HepG2 (cell line): Measurements from ENCODE around the gene UST. TPM values are rescaled to one million over a fixed set of nuclear protein-coding genes. Genes with fewer than 3 reads are reported as not detected.

ENCODE experiments used
- FOXP1 ChIP-seq, 2 experiments: fragments of 450-650 bp in 1 of 2; IDR thresholded peaks; 2 replicates each; pipeline ENCODE4 v1.6.1; 2017 to 2018; ENCODE audit warnings: antibody characterized with exemption in 1 of 2
- GFI1 ChIP-seq: sonication (generic); formaldehyde crosslinking; IDR thresholded peaks from 2 replicates; pipeline ENCODE4 v1.5.0; 2020; ENCODE audit warnings: missing genetic modification reagents, mild to moderate bottlenecking, borderline replicate concordance
- JUND ChIP-seq: sonication (generic); formaldehyde crosslinking; IDR thresholded peaks from 2 replicates; pipeline ENCODE4 v1.8.0; 2022; ENCODE audit warnings: mild to moderate bottlenecking, missing genetic modification reagents
- KDM5B ChIP-seq: sonication (generic); formaldehyde crosslinking; IDR thresholded peaks from 2 replicates; pipeline ENCODE4 v1.4.0; 2020; ENCODE audit warnings: missing genetic modification reagents, mild to moderate bottlenecking, borderline replicate concordance
- MED8 ChIP-seq: sonication (generic); formaldehyde crosslinking; IDR thresholded peaks from 2 replicates; pipeline ENCODE4 v1.8.1; 2023; ENCODE audit warnings: mild to moderate bottlenecking, missing genetic modification reagents; ENCODE audit not compliant: insufficient replicate concordance
- MEIS2 ChIP-seq: sonication (generic); formaldehyde crosslinking; IDR thresholded peaks from 2 replicates; pipeline ENCODE4 v1.9.0; 2021; ENCODE audit warnings: mild to moderate bottlenecking, missing genetic modification reagents
- NR2C2 ChIP-seq: sonication (generic); formaldehyde crosslinking; IDR thresholded peaks from 2 replicates; pipeline ENCODE4 v1.4.0; 2020; ENCODE audit warnings: missing genetic modification reagents, mild to moderate bottlenecking, moderate library complexity, borderline replicate concordance
- PHF21A ChIP-seq: sonication (generic); formaldehyde crosslinking; IDR thresholded peaks from 2 replicates; pipeline ENCODE4 v1.5.0; 2020; ENCODE audit warnings: mild to moderate bottlenecking, missing genetic modification reagents
- PRDM10 ChIP-seq: sonication (generic); formaldehyde crosslinking; IDR thresholded peaks from 2 replicates; pipeline ENCODE4 v1.4.0; 2020; ENCODE audit warnings: low read depth, missing genetic modification reagents
- SAFB2 ChIP-seq: sonication (generic); formaldehyde crosslinking; IDR thresholded peaks from 2 replicates; pipeline ENCODE4 v1.5.1; 2020; ENCODE audit warnings: missing genetic modification reagents, low read depth, mild to moderate bottlenecking, borderline replicate concordance
- SMYD3 ChIP-seq: sonication (generic); formaldehyde crosslinking; IDR thresholded peaks from 2 replicates; pipeline ENCODE4 v1.8.1; 2023; ENCODE audit warnings: mild to moderate bottlenecking, missing genetic modification reagents
- SOX5 ChIP-seq: IDR thresholded peaks from 2 replicates; pipeline ENCODE4 v1.6.1; 2016; ENCODE audit warnings: borderline replicate concordance
- XBP1 ChIP-seq: sonication (generic); formaldehyde crosslinking; IDR thresholded peaks from 2 replicates; pipeline ENCODE4 v1.5.0; 2020; ENCODE audit warnings: missing genetic modification reagents
- ZFP36L1 ChIP-seq: sonication (generic); formaldehyde crosslinking; IDR thresholded peaks from 2 replicates; pipeline ENCODE4 v1.8.0; 2022; ENCODE audit warnings: mild to moderate bottlenecking, missing genetic modification reagents, moderate library complexity
- ZNF256 ChIP-seq: sonication (generic); formaldehyde crosslinking; conservative IDR thresholded peaks from 2 replicates; pipeline ENCODE4 v1.4.0; 2020; ENCODE audit warnings: missing genetic modification reagents
- ZNF484 ChIP-seq: sonication (generic); formaldehyde crosslinking; IDR thresholded peaks from 2 replicates; pipeline ENCODE4 v1.5.1; 2020; ENCODE audit warnings: mild to moderate bottlenecking, low read depth, missing genetic modification reagents, borderline replicate concordance
- ZNF550 ChIP-seq: sonication (generic); formaldehyde crosslinking; IDR thresholded peaks from 2 replicates; pipeline ENCODE4 v1.4.0; 2020; ENCODE audit warnings: mild to moderate bottlenecking, missing genetic modification reagents, borderline replicate concordance
- ZNF569 ChIP-seq: sonication (generic); formaldehyde crosslinking; IDR thresholded peaks from 2 replicates; pipeline ENCODE4 v1.5.0; 2020; ENCODE audit warnings: mild to moderate bottlenecking, missing genetic modification reagents, moderate library complexity, borderline replicate concordance
- ZNF670 ChIP-seq: sonication (generic); formaldehyde crosslinking; IDR thresholded peaks from 2 replicates; pipeline ENCODE4 v1.8.0; 2022; ENCODE audit warnings: mild to moderate bottlenecking, missing genetic modification reagents, borderline replicate concordance
- ZNF709 ChIP-seq: sonication (generic); formaldehyde crosslinking; IDR thresholded peaks from 2 replicates; pipeline ENCODE4 v1.5.0; 2020; ENCODE audit warnings: mild to moderate bottlenecking, missing genetic modification reagents
- ZNF777 ChIP-seq: sonication (generic); formaldehyde crosslinking; IDR thresholded peaks from 2 replicates; pipeline ENCODE4 v1.4.0; 2020; ENCODE audit warnings: missing genetic modification reagents
- polyA plus RNA-seq, 8 experiments: library from polyadenylated mRNA; depleted of rRNA in 3 of 8; stranded (reverse) in 7 of 8; unstranded in 1 of 8; fragments of >200 nt; fragmentation: Illumina TruSeq in 4 of 8; extraction: Trizol in 4 of 8; gene quantifications; 2 replicates each; pipeline versions ENCODE4 v1.2.1 to v1.2.3, GENCODE V29; 2011 to 2016; ENCODE audit warnings: low read depth in 4 of 8, missing spikeins in 1 of 8, mixed read lengths in 1 of 8; ENCODE audit not compliant: insufficient read depth in 1 of 8
- total RNA-seq, 5 experiments: library from RNA; depleted of rRNA; stranded (reverse); fragments of >200 nt; fragmentation: Illumina TruSeq; extraction: Trizol; gene quantifications; 2 replicates each; pipeline ENCODE4 v1.2.3, GENCODE V29; 2016; ENCODE audit warnings: low read depth in 1 of 5
- TF ChIP-seq, protein P1 (sequence below): sonication (generic); formaldehyde crosslinking; IDR thresholded peaks from 2 replicates; pipeline ENCODE4 v1.8.0; 2022; ENCODE audit warnings: missing genetic modification reagents, mild to moderate bottlenecking, moderate library complexity, borderline replicate concordance
- TF ChIP-seq, protein P2 (sequence below): sonication (generic); formaldehyde crosslinking; IDR thresholded peaks from 2 replicates; pipeline ENCODE4 v1.5.0; 2020; ENCODE audit warnings: missing genetic modification reagents, mild to moderate bottlenecking, borderline replicate concordance
- TF ChIP-seq, protein P3 (sequence below): sonication (generic); formaldehyde crosslinking; IDR thresholded peaks from 2 replicates; pipeline ENCODE4 v1.4.0; 2020; ENCODE audit warnings: mild to moderate bottlenecking, missing genetic modification reagents

Gene UST
- total and polyA plus RNA-seq, 2 of the 13 experiments (the other 11 are each of a cell fraction or from before 2014, with no cell fraction given): 0.27 TPM; not detected in 1

GRCh38 chr6:149074832-149075258 lies 328.0 kb downstream of the UST start (continued):
- TF ChIP-seq, protein P1, sequence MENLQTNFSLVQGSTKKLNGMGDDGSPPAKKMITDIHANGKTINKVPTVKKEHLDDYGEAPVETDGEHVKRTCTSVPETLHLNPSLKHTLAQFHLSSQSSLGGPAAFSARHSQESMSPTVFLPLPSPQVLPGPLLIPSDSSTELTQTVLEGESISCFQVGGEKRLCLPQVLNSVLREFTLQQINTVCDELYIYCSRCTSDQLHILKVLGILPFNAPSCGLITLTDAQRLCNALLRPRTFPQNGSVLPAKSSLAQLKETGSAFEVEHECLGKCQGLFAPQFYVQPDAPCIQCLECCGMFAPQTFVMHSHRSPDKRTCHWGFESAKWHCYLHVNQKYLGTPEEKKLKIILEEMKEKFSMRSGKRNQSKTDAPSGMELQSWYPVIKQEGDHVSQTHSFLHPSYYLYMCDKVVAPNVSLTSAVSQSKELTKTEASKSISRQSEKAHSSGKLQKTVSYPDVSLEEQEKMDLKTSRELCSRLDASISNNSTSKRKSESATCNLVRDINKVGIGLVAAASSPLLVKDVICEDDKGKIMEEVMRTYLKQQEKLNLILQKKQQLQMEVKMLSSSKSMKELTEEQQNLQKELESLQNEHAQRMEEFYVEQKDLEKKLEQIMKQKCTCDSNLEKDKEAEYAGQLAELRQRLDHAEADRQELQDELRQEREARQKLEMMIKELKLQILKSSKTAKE (CRISPR knock-in tag): peak; percentile 51; the same call in 1 of the 2 replicates
- TF ChIP-seq ZFP36L1 (CRISPR knock-in tag) (no peak), NR2C2 (CRISPR knock-in tag) (peak; percentile 88), ZNF484 (CRISPR knock-in tag) (no peak), MEIS2 (CRISPR knock-in tag) (peak; percentile 43; the same call in 1 of the 2 replicates), ZNF569 (no peak), SAFB2 (CRISPR knock-in tag) (no peak), SOX5 (CRISPR knock-in tag) (peak; percentile 72), PRDM10 (CRISPR knock-in tag) (no peak), MED8 (CRISPR knock-in tag) (no peak), ZNF709 (CRISPR knock-in tag) (no peak), ZNF550 (CRISPR knock-in tag) (no peak), XBP1 (no peak), SMYD3 (CRISPR knock-in tag) (no peak), KDM5B (CRISPR knock-in tag) (no peak), PHF21A (CRISPR knock-in tag) (peak; percentile 38; the same call in 1 of the 2 replicates), ZNF256 (CRISPR knock-in tag) (no peak), JUND (CRISPR knock-in tag) (no peak), FOXP1 (IDR thresholded peaks at IDR 0.05) (no peak), FOXP1 (CRISPR knock-in tag; IDR thresholded peaks at IDR 0.05) (peak; percentile 60; the same call in 1 of the 2 replicates), ZNF670 (no peak), GFI1 (CRISPR knock-in tag) (peak; percentile 69; the same call in 1 of the 2 replicates), ZNF777 (no peak)
- TF ChIP-seq, protein P2, sequence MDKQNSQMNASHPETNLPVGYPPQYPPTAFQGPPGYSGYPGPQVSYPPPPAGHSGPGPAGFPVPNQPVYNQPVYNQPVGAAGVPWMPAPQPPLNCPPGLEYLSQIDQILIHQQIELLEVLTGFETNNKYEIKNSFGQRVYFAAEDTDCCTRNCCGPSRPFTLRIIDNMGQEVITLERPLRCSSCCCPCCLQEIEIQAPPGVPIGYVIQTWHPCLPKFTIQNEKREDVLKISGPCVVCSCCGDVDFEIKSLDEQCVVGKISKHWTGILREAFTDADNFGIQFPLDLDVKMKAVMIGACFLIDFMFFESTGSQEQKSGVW (CRISPR knock-in tag): no peak
- TF ChIP-seq, protein P3, sequence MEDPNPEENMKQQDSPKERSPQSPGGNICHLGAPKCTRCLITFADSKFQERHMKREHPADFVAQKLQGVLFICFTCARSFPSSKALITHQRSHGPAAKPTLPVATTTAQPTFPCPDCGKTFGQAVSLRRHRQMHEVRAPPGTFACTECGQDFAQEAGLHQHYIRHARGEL (CRISPR knock-in tag): no peak
